Fibroblast of upper back skin (primary cell): ENCODE measurements around the gene NSG1.
"Not testable (repeated sequence)": the region's sequence is repeated elsewhere in the genome, so short reads cannot be mapped to it uniquely, and the experiment has no call there.

Experiments used
- DNase-seq: peaks from one replicate; pipeline ENCODE4 v3.0.0-alpha.2; 2013

NSG1 gene

DNA sequence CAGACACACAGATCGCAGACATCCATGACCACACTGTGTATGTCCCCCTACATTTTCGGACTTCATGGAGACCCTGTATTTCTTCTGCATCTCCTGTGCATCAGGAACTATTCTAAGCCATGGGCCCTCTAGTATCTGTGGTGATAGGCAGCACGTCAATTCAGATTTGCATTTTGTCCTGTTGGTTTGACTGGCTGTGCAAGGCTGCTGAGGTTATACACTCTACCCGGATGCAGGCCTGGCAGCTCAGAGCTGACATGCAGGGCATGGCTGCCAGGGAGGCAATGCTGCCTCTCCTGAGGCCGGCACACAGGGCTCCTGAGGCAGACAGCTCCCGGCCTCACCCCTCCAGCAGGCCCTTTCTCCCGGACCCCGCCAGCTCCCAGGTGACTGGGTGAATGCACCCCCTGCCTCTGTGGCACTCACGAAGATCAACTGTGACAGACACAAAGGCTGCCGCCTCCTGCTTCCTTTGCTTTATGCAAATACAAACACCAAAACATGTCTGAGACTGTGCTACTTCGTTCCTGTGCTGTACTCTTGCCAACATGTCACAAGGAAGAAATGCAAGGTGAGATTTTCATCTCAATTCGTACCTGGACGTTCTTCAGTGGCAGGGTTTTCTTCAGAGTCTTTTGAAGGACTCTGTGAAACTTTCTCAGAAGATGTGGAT, 51.0 kb downstream of the NSG1 start:
- DNase-seq: no peak

DNA sequence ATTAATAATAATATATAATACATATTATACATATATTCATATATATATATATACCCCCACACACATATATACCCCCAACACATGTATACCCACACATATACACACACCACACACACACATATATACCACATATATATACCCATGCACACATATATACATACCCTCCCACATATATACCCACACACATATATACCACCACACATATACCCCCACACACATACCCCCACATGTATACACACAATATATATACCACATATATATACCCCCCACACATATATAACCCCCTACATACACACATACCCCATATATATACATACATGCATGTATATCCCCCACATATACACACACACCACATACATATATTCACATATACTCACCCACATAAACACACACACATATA, 52.0 kb downstream of the NSG1 start:
- DNase-seq: no peak

DNA sequence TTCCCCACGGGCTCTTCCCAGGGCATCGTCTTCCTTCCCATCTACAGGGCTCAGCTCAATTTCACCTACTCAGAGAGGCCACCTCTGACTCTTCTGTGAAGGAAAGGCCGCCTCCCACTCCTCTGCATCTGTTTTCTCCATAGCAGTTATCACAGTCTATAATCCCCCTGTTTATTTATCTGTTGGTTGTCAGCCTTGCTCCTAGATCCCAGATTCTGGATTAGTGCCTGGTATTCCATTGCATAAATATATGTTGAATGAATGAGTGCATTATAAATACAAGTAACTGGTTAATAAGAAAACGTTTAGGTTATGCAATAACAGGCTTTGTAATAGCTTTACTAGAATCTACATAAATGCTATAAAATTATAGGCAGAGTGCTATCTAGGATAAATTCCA, 52.9 kb downstream of the NSG1 start:
- DNase-seq: no peak

DNA sequence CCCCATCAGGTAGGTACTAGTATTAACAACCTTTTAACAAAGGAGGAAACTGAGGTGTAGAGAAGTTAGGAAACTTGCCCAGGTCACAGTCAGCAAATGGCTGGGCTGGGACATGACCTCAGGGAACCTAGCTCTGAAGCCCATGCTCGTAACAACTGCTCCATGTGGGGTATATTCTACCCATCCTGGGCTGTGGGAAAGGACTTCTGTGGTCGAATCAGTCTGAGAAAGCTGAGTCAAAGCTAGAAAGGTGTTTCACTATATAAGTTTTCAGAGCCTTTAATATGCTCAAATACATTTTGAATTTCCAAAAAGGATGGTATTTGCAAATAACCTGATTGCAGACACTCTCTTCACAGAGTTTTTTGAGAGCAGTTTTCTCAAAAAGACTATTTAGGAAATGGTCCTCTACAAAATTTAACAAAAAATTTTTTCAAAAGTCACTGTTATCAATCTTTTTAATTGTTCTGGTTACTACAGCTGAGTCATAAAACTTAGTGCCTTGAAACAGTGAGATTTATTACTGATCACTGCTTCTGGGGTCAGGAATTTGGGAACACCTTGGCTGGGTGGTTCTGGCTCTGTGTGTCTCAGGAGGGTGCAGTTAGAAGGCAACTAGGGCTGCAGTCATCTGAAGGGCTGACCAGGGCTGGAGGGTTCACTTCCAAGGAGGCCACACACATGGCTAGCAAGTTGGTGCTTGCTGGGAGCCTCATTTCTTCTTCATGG, 53.6 kb downstream of the NSG1 start:
- DNase-seq: peak; percentile 14

DNA sequence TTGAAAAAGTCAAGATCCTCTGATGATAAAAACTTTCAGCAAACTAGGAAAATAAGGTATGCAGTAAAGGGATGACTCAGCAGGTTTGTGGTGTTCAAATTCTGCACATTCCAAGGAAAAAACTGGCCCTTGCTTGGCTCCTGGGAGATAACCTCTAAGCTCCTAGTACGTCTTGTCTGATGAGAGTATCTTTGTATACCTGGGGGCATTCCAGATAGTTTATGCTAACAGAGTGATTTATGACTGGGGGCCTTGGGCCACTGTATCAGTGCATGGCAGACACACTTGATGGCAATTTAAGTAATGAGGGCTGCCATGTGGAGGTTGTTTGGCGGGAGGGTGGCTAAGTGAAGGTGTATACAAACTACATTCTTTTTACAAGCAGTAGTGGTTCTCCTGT, 56.9 kb downstream of the NSG1 start:
- peak; percentile 85 for DNase-seq

DNA sequence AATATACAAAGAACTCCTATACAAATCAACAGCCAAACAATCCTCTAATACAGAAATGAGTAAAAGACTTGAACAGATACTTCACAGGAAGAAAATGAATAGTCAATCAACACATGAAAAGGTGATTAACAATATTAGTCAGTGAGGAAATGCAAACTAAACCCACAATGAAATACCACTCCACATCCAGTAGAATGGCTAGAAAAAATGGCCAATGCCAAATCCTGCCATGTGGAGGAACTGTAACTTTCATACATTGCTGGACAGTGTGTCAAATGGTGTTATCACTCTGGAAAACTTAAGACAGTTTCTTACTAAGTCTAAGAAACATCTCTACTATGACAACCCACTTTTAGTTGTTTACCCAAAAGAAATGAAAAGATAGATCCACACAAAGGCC, 59.5 kb downstream of the NSG1 start:
- DNase-seq: no peak

DNA sequence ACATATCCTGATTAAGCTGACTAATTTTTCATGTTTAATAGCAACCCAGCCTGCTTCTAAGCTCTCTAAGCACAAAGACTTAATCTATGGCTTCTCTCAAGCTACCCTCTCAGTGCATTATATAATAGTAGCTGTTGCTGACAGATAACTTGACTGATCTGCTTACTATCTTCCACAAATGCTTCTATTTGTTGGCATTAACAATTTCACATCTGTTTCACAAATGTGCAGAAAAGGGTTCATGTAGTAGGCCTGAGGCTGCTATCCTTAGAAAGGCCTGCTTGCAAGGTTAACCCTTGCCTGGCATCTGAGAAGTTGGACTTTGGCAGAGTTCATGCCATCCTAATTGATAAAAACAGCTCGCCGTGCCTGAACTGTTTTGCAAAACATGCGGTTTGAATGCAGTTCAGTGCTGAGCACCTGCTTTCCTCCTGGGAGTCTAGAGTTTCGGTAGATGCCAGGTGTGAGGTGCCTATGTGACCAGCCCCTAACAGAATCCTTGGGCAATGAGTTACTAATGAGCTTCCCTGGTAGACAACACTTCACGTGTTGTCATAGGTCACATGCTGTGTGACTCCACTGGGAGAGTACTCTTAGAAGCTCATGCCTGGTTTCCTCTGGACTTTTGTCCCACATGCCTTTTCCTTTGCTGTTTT, 68.4 kb downstream of the NSG1 start:
- DNase-seq: peak; percentile 21

DNA sequence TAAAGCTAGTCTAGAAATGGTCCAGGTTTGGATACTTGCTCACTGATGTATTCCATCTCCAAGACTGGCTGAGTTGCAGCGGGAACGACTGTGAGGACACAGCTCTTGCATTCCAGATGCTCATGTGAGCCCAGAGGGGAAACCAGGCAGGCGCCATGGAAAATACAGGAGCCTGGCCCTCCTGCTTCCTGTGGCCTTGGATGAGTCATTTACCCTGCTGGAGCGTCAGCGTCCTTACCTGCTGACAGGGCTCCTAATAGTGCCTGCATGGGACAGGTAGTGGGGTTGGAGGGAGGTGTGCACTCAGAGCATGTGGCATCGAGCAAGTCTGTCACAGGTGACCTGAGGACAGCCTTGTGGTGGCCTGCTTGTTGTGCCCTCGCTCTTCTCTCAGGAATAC, 69.4 kb downstream of the NSG1 start:
- peak; percentile 28 for DNase-seq

DNA sequence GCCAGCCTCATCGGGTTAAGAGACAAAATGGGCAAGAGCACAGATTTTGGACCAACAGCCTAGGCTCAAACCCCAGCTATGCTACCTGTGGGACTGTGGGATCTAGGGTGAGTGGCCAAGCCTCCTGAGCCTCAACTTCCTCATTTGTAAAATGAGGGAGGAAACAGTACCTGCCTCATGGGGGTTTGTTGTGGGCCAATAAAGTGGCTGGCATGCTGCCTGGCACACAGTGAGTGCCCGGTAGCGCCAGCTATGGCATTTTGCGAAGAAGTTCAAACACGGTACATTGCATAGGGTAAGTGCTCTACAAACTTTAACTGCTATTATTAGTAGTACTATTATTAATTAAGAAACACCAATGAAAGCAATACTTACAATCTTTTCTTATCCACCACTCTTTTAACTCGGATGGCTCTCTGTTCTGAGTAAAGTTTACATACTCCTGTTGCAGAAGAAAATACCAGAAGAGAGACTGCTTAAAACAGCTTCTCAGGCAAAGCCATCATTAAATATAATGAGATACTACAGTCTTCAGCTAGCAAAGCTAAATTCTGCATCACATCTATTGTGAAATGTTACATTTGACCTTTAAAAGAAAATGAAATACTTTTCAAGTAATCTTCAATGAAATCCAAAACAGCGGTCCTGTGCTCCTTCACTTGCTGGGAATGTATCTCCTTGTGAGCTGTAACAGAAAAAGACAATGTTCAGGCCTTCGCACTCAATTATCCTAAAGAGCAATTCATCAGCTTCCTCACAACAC, 70.1 kb downstream of the NSG1 start:
- DNase-seq: no peak

DNA sequence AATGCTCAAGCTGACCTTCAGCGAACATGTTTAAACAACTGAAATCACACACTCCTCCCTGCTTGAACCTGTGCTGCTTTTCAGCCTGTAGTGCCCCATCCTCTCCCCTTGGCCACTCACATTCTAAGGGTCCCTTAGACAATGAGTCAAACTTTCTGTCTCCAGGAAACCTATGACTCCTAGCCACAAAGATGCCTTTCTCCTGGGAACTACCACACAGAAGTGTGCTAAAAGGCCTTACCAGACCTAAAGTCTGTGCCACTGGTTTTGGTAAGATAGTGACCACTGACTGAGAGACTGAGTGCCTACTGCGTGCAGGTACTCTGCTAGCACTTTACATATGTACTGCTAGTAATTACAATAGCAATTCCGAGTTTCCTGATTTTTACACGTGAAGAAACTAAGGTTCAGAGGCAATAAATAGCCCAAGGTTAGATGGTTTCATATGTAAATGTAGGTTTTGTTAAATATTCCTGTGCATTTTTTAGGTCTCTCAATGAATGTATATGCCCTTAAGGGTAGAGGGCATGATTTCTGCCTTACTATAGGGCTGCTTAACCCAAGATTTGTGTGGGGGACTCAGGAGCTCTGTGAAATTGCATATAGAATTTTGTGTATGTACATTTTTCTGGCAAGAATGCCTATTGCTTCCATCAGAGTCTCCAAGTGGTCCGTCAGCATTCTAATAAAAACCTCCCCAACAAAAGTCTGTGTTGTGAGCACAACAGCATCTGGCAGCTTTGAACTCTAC, 71.1 kb downstream of the NSG1 start:
- peak; percentile 68 for DNase-seq

DNA sequence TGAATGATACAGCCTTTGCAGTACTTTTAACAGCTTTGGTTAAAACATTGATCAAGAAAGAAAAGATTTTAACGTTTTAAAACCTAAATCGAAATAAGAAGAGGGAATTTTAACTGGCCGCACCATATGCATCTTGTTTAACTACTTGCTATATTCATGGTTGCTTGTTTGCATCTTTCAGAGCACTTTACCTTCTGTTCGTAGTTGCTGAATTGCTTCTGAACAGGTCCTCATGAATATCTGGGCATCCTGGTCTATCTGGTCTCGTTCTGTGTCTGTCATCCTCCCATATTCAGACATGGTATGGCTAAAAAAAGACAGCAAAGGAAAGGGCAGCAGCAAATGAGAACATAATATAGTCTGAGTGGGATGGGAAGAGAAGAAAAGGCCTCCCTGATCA, 72.3 kb downstream of the NSG1 start:
- no peak for DNase-seq

DNA sequence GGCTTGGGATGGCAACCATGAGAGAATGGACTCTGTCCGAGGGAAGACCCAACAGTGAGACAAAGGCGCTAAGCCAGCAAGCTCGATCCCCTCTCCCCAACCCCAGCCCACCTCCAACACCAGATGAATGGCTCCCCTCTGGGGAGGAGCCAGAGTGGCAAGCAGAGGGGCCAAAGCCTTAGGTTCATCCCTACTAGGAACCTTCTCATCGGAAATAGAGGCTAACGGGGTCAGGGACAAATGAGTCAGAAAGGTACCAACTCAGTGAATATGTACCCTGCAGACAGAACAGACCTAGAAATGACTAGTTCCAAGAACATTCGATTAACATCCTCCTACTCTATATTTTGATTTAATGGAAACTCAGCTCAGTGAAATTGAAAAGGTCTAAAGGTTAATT, 73.9 kb downstream of the NSG1 start:
- no peak for DNase-seq

DNA sequence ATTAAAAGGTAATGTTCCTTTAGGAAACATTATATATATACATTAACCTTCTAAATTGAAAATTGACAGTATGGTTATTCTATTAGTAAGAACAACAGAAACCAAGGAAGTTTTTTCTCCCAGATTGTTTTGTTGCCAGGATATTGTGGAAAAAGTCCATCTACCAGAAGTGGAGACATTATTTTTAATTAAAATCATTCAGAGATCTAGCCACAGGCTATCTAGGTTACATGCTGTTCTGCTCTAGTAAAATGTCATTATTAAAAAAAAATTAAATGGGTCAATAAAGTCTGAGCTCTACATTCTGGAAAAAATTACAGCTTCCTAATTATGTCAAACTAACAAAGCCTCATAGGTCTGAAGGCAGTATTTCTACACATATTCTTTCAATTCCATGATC, 74.3 kb downstream of the NSG1 start:
- no peak for DNase-seq

DNA sequence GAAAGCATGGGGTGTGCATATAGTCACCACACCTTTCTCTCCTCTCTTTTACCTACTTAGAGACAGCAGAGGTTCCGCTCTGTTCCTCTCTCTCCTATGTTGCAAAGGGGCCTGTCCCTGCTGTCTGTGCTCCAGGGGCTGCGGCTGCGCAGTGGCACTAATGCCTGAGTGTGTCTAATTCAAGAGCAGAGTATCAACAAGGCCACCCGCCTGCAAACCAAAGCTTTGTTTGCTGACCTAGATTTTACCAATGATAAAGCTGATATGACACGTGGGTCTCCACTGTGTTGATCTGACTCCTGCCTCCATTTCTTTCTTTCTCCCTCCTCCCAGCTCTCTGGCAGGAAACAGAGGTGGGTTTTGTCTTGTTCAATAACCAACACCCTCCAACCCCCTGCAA, 74.9 kb downstream of the NSG1 start:
- DNase-seq: no peak

DNA sequence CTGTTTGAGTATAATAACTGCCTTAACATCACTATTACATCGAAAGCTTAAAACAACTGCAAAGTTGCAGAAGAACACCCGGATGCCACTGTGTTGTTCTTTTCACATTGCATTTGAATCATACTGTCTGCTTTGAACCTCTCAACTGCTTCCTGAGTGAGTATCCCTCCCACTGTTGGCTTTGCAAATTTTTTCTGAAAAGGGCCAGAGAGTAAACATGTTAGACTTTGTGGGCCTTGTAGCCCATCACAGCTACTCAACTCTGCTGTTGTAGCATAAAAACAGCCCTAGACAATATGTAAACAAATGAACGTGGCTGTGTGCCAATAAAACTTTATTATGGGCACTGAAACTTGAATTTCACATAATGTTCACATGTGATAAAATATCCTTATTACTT, 76.1 kb downstream of the NSG1 start:
- DNase-seq: no peak

DNA sequence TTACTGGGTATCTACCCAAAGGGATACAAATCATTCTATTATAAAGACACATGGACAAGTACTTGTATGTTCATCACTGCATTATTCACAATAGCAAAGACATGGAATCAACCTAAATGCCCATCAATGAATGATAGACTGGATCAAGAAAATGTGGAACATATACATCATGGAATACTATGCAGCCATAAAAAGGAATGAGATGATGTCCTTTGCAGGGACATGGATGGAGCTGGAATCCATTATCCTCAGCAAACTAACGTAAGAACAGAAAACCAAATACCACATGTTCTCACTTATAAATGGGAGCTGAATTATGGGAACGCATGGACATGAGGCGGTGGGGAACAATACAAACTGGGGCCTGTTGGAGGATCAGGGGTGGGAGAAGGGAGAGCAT, 78.3 kb downstream of the NSG1 start:
- not testable (repeated sequence) for DNase-seq
